ENCODE results near the gene CCDC33. TPM values are rescaled to one million over a fixed set of nuclear protein-coding genes. Genes with fewer than 3 reads are reported as not detected.

Gene CCDC33
- total and polyA plus RNA-seq, 5 donors from 2014 or later = not detected

GRCh38 chr15:74263466-74263865 is 27.3 kb downstream of the CCDC33 start:
- no peaks in the 10 kb centered on the region for H3K9me3 ChIP-seq (ENCODE audit: control insufficient read depth in 2 of 2, low read length in 2 of 2)
- H3K27me3 Mint-ChIP-seq = peaks cover 10% of the 10 kb centered on the region
- peaks cover 4% of the 10 kb centered on the region for H3K27me3 ChIP-seq (ENCODE audit: control insufficient read depth, insufficient read depth, low read length)
- H3K27ac ChIP-seq (ENCODE audit: insufficient read depth, low read length, poor library complexity, severe bottlenecking) = no peak overlapping the region
- ATAC-seq (ENCODE audit: low read depth in 2 of 2) (no peak), DNase-seq (no peak)
- H3K4me1 ChIP-seq (ENCODE audit: control insufficient read depth, insufficient read depth, low read length, poor library complexity, severe bottlenecking) = no peaks in the 10 kb centered on the region
- no peaks in the 10 kb centered on the region for H3K4me1 Mint-ChIP-seq
- peaks cover 0 to 3% (median 1%) of the 10 kb centered on the region in 7 donors for H3K9me3 Mint-ChIP-seq
- H3K27ac Mint-ChIP-seq = no peak overlapping the region
- no peaks in the 10 kb centered on the region for H3K36me3 ChIP-seq (ENCODE audit: control insufficient read depth, insufficient read depth, low read length)
- H3K4me3 ChIP-seq (ENCODE audit: low read depth, low read length) = no peak overlapping the region
- H3K4me3 Mint-ChIP-seq = no peak overlapping the region
- no peaks in the 10 kb centered on the region for H3K36me3 Mint-ChIP-seq

- no peaks in the 10 kb centered on the region for H3K4me1 ChIP-seq (ENCODE audit: control insufficient read depth, insufficient read depth, low read length, poor library complexity, severe bottlenecking)
- no peak overlapping the region for H3K4me3 Mint-ChIP-seq
- no peak overlapping the region for H3K27ac ChIP-seq (ENCODE audit: insufficient read depth, low read length, poor library complexity, severe bottlenecking)
- H3K27me3 ChIP-seq (ENCODE audit: control insufficient read depth, insufficient read depth, low read length) = peaks cover 4% of the 10 kb centered on the region
- H3K4me1 Mint-ChIP-seq = no peaks in the 10 kb centered on the region
- peaks cover 0 to 3% (median 1%) of the 10 kb centered on the region in 7 donors for H3K9me3 Mint-ChIP-seq
- H3K4me3 ChIP-seq (ENCODE audit: low read depth, low read length) = no peak overlapping the region
- no peak overlapping the region for H3K27ac Mint-ChIP-seq
- no peaks in the 10 kb centered on the region for H3K36me3 Mint-ChIP-seq
- ATAC-seq (ENCODE audit: low read depth in 2 of 2) (no peak), DNase-seq (no peak)
- H3K27me3 Mint-ChIP-seq = peaks cover 14% of the 10 kb centered on the region
- no peaks in the 10 kb centered on the region for H3K9me3 ChIP-seq (ENCODE audit: control insufficient read depth in 2 of 2, low read length in 2 of 2)
- no peaks in the 10 kb centered on the region for H3K36me3 ChIP-seq (ENCODE audit: control insufficient read depth, insufficient read depth, low read length)
Observed at GRCh38 chr15:74264081-74264501, 28.0 kb downstream of the CCDC33 start.

- peak in 1 of 3 donors; percentile 12 for DNase-seq
- Histone ChIP-seq H3K36me3 (ENCODE audit: control insufficient read depth, insufficient read depth, low read length) (no peaks in the 10 kb centered on the region), H3K27me3 (ENCODE audit: control insufficient read depth, insufficient read depth, low read length) (peaks cover 4% of the 10 kb centered on the region), H3K9me3 (ENCODE audit: control insufficient read depth in 2 of 2, low read length in 2 of 2) (no peaks in the 10 kb centered on the region), H3K4me1 (ENCODE audit: control insufficient read depth, insufficient read depth, low read length, poor library complexity, severe bottlenecking) (no peaks in the 10 kb centered on the region), H3K4me3 (ENCODE audit: low read depth, low read length) (no peak overlapping the region), H3K27ac (ENCODE audit: insufficient read depth, low read length, poor library complexity, severe bottlenecking) (no peak overlapping the region)
- ATAC-seq (ENCODE audit: low read depth in 2 of 2) = no peak
- peaks cover 0 to 3% (median 1%) of the 10 kb centered on the region in 7 donors for H3K9me3 Mint-ChIP-seq
- H3K4me3 Mint-ChIP-seq = no peak overlapping the region
- peaks cover 15% of the 10 kb centered on the region for H3K27me3 Mint-ChIP-seq
- peaks cover 0 to under 1% (median 0%) of the 10 kb centered on the region in 4 donors for H3K4me1 Mint-ChIP-seq
- no peak overlapping the region for H3K27ac Mint-ChIP-seq
- no peaks in the 10 kb centered on the region for H3K36me3 Mint-ChIP-seq
Observed at GRCh38 chr15:74265046-74265639, 29.0 kb downstream of the CCDC33 start.

DNA sequence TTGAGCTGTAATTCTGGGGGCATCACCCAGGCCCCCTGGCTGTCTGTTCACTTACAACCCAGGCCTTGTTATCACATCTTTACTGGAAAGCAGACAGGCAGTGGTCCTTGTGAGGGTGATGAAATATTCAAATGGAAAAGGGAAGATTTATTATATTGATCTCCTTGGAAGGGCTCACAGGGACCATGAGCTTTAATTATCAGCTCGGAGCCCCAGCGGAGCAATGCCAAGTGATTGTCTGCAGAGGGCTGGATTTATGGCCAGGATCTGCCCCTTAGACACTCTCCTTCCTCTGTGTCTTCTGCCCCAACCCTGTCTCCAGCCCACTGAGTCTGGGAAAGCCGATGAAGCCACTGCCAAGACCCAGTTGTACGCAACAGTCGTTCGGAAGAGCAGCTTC is 31.9 kb downstream of the CCDC33 start:
- peaks cover 15% of the 10 kb centered on the region for H3K27me3 Mint-ChIP-seq

GRCh38 chr15:74269362-74270035 is 33.4 kb downstream of the CCDC33 start:
- Mint-ChIP-seq H3K36me3 (no peaks in the 10 kb centered on the region), H3K9me3 (peaks cover 0 to 1% (median 0%) of the 10 kb centered on the region in 7 donors), H3K4me1 (peaks cover 0 to 4% (median 0%) of the 10 kb centered on the region in 4 donors), H3K4me3 (no peak overlapping the region), H3K27ac (no peak overlapping the region), H3K27me3 (peaks cover 15% of the 10 kb centered on the region)
- no peaks in the 10 kb centered on the region for H3K4me1 ChIP-seq (ENCODE audit: control insufficient read depth, insufficient read depth, low read length, poor library complexity, severe bottlenecking)
- DNase-seq = no peak
- H3K36me3 ChIP-seq (ENCODE audit: control insufficient read depth, insufficient read depth, low read length) = no peaks in the 10 kb centered on the region
- peaks cover 3% of the 10 kb centered on the region for H3K27me3 ChIP-seq (ENCODE audit: control insufficient read depth, insufficient read depth, low read length)
- no peak overlapping the region for H3K27ac ChIP-seq (ENCODE audit: insufficient read depth, low read length, poor library complexity, severe bottlenecking)
- no peaks in the 10 kb centered on the region for H3K9me3 ChIP-seq (ENCODE audit: control insufficient read depth in 2 of 2, low read length in 2 of 2)
- no peak overlapping the region for H3K4me3 ChIP-seq (ENCODE audit: low read depth, low read length)
- ATAC-seq (ENCODE audit: low read depth in 2 of 2) = no peak

More for the DNA sequence above, 31.9 kb downstream of the CCDC33 start:
- Mint-ChIP-seq H3K27ac (no peak overlapping the region), H3K36me3 (no peaks in the 10 kb centered on the region), H3K4me3 (no peak overlapping the region), H3K4me1 (peaks cover 0 to 4% (median 0%) of the 10 kb centered on the region in 4 donors), H3K9me3 (peaks cover 0 to 3% (median 1%) of the 10 kb centered on the region in 7 donors)
- H3K36me3 ChIP-seq (ENCODE audit: control insufficient read depth, insufficient read depth, low read length) = no peaks in the 10 kb centered on the region
- H3K4me3 ChIP-seq (ENCODE audit: low read depth, low read length) = no peak overlapping the region
- DNase-seq (no peak), ATAC-seq (ENCODE audit: low read depth in 2 of 2) (no peak)
- H3K27ac ChIP-seq (ENCODE audit: insufficient read depth, low read length, poor library complexity, severe bottlenecking) = no peak overlapping the region
- H3K27me3 ChIP-seq (ENCODE audit: control insufficient read depth, insufficient read depth, low read length) = peaks cover 4% of the 10 kb centered on the region
- H3K9me3 ChIP-seq (ENCODE audit: control insufficient read depth in 2 of 2, low read length in 2 of 2) = no peaks in the 10 kb centered on the region
- no peaks in the 10 kb centered on the region for H3K4me1 ChIP-seq (ENCODE audit: control insufficient read depth, insufficient read depth, low read length, poor library complexity, severe bottlenecking)

DNA sequence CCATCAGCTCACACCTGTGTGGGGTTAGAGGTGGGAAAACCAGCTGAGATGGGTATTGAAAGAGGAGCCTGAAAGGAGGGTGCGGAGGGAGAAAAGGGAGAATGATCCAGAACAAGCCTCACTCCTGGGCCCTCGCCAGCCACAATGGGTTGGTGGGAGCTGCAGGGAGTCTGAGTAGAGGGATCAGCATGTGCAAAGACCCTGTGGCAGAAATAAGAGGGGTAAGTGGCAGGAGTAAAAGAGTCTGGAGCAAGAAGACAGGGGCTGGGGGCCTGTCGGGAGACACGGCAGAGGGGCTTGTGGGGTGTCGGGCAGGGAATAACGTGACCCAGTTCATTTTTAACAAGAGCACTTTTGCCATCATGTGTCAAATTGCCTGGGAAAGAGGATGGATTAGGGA is 34.0 kb downstream of the CCDC33 start:
- Histone ChIP-seq H3K27me3 (ENCODE audit: control insufficient read depth, insufficient read depth, low read length) (peaks cover 3% of the 10 kb centered on the region), H3K27ac (ENCODE audit: insufficient read depth, low read length, poor library complexity, severe bottlenecking) (no peak overlapping the region), H3K4me1 (ENCODE audit: control insufficient read depth, insufficient read depth, low read length, poor library complexity, severe bottlenecking) (no peaks in the 10 kb centered on the region), H3K4me3 (ENCODE audit: low read depth, low read length) (no peak overlapping the region), H3K9me3 (ENCODE audit: control insufficient read depth in 2 of 2, low read length in 2 of 2) (no peaks in the 10 kb centered on the region), H3K36me3 (ENCODE audit: control insufficient read depth, insufficient read depth, low read length) (no peaks in the 10 kb centered on the region)
- Mint-ChIP-seq H3K27ac (no peak overlapping the region), H3K36me3 (no peaks in the 10 kb centered on the region), H3K27me3 (peaks cover 14% of the 10 kb centered on the region), H3K4me1 (peaks cover 0 to 4% (median 0%) of the 10 kb centered on the region in 4 donors), H3K9me3 (peaks cover 0 to 1% (median 0%) of the 10 kb centered on the region in 7 donors), H3K4me3 (no peak overlapping the region)
- DNase-seq = no peak
- ATAC-seq (ENCODE audit: low read depth in 2 of 2) = no peak

- H3K4me1 ChIP-seq (ENCODE audit: control insufficient read depth, insufficient read depth, low read length, poor library complexity, severe bottlenecking) = no peaks in the 10 kb centered on the region
- no peaks in the 10 kb centered on the region for H3K9me3 Mint-ChIP-seq
- no peak for DNase-seq
- H3K4me3 Mint-ChIP-seq = no peak overlapping the region
- peaks cover 9% of the 10 kb centered on the region for H3K27me3 Mint-ChIP-seq
- H3K27ac Mint-ChIP-seq = no peak overlapping the region
- H3K4me1 Mint-ChIP-seq = peaks cover 0 to 4% (median 0%) of the 10 kb centered on the region in 4 donors
- H3K36me3 Mint-ChIP-seq = no peaks in the 10 kb centered on the region
- H3K36me3 ChIP-seq (ENCODE audit: control insufficient read depth, insufficient read depth, low read length) = no peaks in the 10 kb centered on the region
- H3K27me3 ChIP-seq (ENCODE audit: control insufficient read depth, insufficient read depth, low read length) = peaks cover 3% of the 10 kb centered on the region
- H3K9me3 ChIP-seq (ENCODE audit: control insufficient read depth in 2 of 2, low read length in 2 of 2) = no peaks in the 10 kb centered on the region
- H3K27ac ChIP-seq (ENCODE audit: insufficient read depth, low read length, poor library complexity, severe bottlenecking) = no peak overlapping the region
- ATAC-seq (ENCODE audit: low read depth in 2 of 2) = no peak
- no peak overlapping the region for H3K4me3 ChIP-seq (ENCODE audit: low read depth, low read length)
Observed at GRCh38 chr15:74270854-74271520, 34.9 kb downstream of the CCDC33 start.
